HG03095 (cell line): Measurements from ENCODE around the gene TMEM184A.
A peak's percentile ranks its signal among the peaks of the same experiment; 100 is the strongest.
"Not testable (repeated sequence)": the region's sequence is repeated elsewhere in the genome, so short reads cannot be mapped to it uniquely, and the experiment has no call there.

ENCODE experiments used
- ATAC-seq: cut with Tn5 transposase; IDR thresholded peaks from one replicate; pipeline ENCODE4 v1.9.1; 2021; ENCODE audit warnings: moderate library complexity; ENCODE audit not compliant: unreplicated experiment

TMEM184A gene

GRCh38 chr7:1590887-1591286 is 34.9 kb upstream of the TMEM184A start:
- ATAC-seq: no peak

GRCh38 chr7:1590476-1590875 is 34.5 kb upstream of the TMEM184A start:
- no peak for ATAC-seq

- no peak for ATAC-seq
Measured at GRCh38 chr7:1588978-1589377, 33.0 kb upstream of the TMEM184A start.

GRCh38 chr7:1587738-1588137 is 31.7 kb upstream of the TMEM184A start:
- no peak for ATAC-seq

GRCh38 chr7:1586827-1587705 is 31.1 kb upstream of the TMEM184A start:
- ATAC-seq: no peak

- ATAC-seq: no peak
Measured at GRCh38 chr7:1586126-1586826, 30.3 kb upstream of the TMEM184A start.

GRCh38 chr7:1585142-1585981 is 29.4 kb upstream of the TMEM184A start:
- no peak for ATAC-seq

- ATAC-seq: no peak
Measured at GRCh38 chr7:1584700-1585099, 28.7 kb upstream of the TMEM184A start.

- ATAC-seq: not testable (repeated sequence)
Measured at GRCh38 chr7:1583241-1583930, 27.4 kb upstream of the TMEM184A start.

GRCh38 chr7:1580422-1581030 is 24.5 kb upstream of the TMEM184A start:
- no peak for ATAC-seq

- ATAC-seq: no peak
Measured at GRCh38 chr7:1579481-1580421, 23.7 kb upstream of the TMEM184A start.

- ATAC-seq: no peak
Measured at GRCh38 chr7:1578513-1578912, 22.5 kb upstream of the TMEM184A start.

- no peak for ATAC-seq
Measured at GRCh38 chr7:1576521-1577253, 20.7 kb upstream of the TMEM184A start.

GRCh38 chr7:1575809-1576208 is 19.8 kb upstream of the TMEM184A start:
- ATAC-seq: no peak

- no peak for ATAC-seq
Measured at GRCh38 chr7:1572111-1572822, 16.3 kb upstream of the TMEM184A start.

- ATAC-seq: peak; percentile 85
Measured at GRCh38 chr7:1569833-1570632, 14.0 kb upstream of the TMEM184A start, which contains the start of gene PSMG3. Gene PSMG3 (minus strand): TSS chr7:1570032. CDS start chr7:1569339, 693 bp downstream.

GRCh38 chr7:1569440-1569832 is 13.4 kb upstream of the TMEM184A start:
- ATAC-seq: no peak
